ENCODE measurements around the gene PCDHB14.
"Not testable (repeated sequence)": the region's sequence is repeated elsewhere in the genome, so short reads cannot be mapped to it uniquely, and the experiment has no call there.

Gene PCDHB14

DNA sequence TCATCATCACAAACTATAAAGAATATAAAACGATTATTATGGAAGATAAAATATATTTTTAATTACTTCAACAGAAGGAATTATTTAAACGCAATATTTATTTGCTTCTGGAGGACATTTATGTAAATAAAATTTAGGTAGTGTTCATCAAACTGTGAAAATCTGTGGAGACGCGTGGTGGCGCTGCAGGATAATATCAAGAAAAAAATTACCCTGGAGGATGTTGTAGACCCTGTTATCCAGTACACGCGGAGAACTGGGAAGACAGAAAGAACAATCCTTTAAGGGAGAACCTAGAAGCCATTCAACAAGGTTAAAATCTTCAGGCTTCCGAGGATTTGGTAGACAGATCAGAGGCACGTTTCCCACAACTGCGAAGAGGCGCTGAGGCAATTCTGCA is 14.7 kb upstream of the PCDHB14 start, which contains the start of gene PCDHB12:
PCDHB12 (plus strand) TSS at position 242 of the 400 bp plus-strand sequence. CDS start 189 bp downstream, outside the sequence.
- no peak within 1 kb of the TSS for H3K4me3 ChIP-seq (ENCODE audit: low read depth, low read length)
- no peak for DNase-seq (ENCODE audit: low read depth, low spot score)
- in situ Hi-C loops (cut with HindIII; ENCODE audit: low sequenced_read_pairs) = no loop called here
- TF ChIP-seq, protein P1, sequence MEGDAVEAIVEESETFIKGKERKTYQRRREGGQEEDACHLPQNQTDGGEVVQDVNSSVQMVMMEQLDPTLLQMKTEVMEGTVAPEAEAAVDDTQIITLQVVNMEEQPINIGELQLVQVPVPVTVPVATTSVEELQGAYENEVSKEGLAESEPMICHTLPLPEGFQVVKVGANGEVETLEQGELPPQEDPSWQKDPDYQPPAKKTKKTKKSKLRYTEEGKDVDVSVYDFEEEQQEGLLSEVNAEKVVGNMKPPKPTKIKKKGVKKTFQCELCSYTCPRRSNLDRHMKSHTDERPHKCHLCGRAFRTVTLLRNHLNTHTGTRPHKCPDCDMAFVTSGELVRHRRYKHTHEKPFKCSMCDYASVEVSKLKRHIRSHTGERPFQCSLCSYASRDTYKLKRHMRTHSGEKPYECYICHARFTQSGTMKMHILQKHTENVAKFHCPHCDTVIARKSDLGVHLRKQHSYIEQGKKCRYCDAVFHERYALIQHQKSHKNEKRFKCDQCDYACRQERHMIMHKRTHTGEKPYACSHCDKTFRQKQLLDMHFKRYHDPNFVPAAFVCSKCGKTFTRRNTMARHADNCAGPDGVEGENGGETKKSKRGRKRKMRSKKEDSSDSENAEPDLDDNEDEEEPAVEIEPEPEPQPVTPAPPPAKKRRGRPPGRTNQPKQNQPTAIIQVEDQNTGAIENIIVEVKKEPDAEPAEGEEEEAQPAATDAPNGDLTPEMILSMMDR (IDR thresholded peaks at IDR 0.05; ENCODE audit: low read depth, low read length) = no peak

DNA sequence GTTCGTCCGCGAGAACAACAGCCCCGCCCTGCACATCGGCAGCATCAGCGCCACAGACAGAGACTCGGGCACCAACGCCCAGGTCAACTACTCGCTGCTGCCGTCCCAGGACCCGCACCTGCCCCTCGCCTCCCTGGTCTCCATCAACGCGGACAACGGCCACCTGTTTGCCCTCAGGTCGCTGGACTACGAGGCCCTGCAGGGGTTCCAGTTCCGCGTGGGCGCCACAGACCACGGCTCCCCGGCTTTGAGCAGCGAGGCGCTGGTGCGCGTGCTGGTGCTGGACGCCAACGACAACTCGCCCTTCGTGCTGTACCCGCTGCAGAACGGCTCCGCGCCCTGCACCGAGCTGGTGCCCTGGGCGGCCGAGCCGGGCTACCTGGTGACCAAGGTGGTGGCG is 12.9 kb upstream of the PCDHB14 start:
- H3K4me3 ChIP-seq (ENCODE audit: low read depth, low read length); DNase-seq (ENCODE audit: low read depth, low spot score); in situ Hi-C loops (cut with HindIII; ENCODE audit: low sequenced_read_pairs): not testable (repeated sequence)

DNA sequence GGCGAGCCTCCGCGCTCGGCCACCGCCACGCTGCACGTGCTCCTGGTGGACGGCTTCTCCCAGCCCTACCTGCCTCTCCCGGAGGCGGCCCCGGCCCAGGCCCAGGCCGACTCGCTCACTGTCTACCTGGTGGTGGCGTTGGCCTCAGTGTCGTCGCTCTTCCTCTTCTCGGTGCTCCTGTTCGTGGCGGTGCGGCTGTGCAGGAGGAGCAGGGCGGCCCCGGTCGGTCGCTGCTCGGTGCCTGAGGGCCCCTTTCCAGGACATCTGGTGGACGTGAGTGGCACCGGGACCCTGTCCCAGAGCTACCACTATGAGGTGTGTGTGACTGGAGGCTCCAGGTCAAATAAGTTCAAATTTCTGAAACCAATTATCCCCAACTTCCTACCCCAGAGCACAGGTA is 12.3 kb upstream of the PCDHB14 start:
- in situ Hi-C loops (cut with HindIII; ENCODE audit: low sequenced_read_pairs); DNase-seq (ENCODE audit: low read depth, low spot score); H3K4me3 ChIP-seq (ENCODE audit: low read depth, low read length): not testable (repeated sequence)

DNA sequence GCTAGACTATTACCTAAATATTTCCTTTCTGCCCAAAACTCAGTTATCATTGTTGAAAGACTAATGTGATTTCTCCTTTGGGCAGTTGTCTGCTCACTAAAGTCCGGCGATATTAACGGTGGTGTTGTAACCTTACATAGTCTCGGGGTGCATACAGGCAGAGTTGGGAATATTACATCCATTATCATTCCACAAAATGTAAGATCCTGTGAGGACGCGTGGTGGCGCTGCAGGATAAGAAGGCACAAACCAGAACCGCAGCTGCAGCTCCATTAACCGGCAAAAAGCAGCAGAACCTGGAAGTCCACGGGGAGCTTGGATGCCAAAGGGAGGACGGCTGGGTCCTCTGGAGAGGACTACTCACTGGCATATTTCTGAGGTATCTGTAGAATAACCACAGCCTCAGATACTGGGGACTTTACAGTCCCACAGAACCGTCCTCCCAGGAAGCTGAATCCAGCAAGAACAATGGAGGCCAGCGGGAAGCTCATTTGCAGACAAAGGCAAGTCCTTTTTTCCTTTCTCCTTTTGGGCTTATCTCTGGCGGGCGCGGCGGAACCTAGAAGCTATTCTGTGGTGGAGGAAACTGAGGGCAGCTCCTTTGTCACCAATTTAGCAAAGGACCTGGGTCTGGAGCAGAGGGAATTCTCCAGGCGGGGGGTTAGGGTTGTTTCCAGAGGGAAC is 9.3 kb upstream of the PCDHB14 start, which contains the start of gene PCDHB13:
PCDHB13 (plus strand) TSS at position 264 of the 684 bp plus-strand sequence; CDS start at position 469, 205 bp downstream.
- H3K4me3 ChIP-seq (ENCODE audit: low read depth, low read length); DNase-seq (ENCODE audit: low read depth, low spot score); in situ Hi-C loops (cut with HindIII; ENCODE audit: low sequenced_read_pairs): not testable (repeated sequence)

DNA sequence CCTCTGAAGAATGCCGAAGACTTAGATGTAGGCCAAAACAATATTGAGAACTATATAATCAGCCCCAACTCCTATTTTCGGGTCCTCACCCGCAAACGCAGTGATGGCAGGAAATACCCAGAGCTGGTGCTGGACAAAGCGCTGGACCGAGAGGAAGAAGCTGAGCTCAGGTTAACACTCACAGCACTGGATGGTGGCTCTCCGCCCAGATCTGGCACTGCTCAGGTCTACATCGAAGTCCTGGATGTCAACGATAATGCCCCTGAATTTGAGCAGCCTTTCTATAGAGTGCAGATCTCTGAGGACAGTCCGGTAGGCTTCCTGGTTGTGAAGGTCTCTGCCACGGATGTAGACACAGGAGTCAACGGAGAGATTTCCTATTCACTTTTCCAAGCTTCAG is 8.6 kb upstream of the PCDHB14 start:
- H3K4me3 ChIP-seq (ENCODE audit: low read depth, low read length); DNase-seq (ENCODE audit: low read depth, low spot score); in situ Hi-C loops (cut with HindIII; ENCODE audit: low sequenced_read_pairs): not testable (repeated sequence)

DNA sequence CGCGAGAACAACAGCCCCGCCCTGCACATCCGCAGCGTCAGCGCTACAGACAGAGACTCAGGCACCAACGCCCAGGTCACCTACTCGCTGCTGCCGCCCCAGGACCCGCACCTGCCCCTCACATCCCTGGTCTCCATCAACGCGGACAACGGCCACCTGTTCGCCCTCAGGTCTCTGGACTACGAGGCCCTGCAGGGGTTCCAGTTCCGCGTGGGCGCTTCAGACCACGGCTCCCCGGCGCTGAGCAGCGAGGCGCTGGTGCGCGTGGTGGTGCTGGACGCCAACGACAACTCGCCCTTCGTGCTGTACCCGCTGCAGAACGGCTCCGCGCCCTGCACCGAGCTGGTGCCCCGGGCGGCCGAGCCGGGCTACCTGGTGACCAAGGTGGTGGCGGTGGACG is 7.6 kb upstream of the PCDHB14 start:
- DNase-seq (ENCODE audit: low read depth, low spot score); H3K4me3 ChIP-seq (ENCODE audit: low read depth, low read length); in situ Hi-C loops (cut with HindIII; ENCODE audit: low sequenced_read_pairs): not testable (repeated sequence)

DNA sequence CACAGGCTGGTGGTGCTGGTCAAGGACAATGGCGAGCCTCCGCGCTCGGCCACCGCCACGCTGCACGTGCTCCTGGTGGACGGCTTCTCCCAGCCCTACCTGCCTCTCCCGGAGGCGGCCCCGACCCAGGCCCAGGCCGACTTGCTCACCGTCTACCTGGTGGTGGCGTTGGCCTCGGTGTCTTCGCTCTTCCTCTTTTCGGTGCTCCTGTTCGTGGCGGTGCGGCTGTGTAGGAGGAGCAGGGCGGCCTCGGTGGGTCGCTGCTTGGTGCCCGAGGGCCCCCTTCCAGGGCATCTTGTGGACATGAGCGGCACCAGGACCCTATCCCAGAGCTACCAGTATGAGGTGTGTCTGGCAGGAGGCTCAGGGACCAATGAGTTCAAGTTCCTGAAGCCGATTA is 7.1 kb upstream of the PCDHB14 start:
- DNase-seq (ENCODE audit: low read depth, low spot score); H3K4me3 ChIP-seq (ENCODE audit: low read depth, low read length); in situ Hi-C loops (cut with HindIII; ENCODE audit: low sequenced_read_pairs): not testable (repeated sequence)

DNA sequence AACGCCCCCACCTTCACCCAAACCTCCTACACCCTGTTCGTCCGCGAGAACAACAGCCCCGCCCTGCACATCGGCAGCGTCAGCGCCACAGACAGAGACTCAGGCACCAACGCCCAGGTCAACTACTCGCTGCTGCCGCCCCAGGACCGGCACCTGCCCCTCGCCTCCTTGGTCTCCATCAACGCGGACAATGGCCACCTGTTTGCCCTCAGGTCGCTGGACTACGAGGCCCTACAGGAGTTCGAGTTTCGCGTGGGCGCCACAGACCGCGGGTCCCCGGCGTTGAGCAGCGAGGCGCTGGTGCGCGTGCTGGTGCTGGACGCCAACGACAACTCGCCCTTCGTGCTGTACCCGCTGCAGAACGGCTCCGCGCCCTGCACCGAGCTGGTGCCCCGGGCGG is 1.7 kb downstream of the PCDHB14 start:
- H3K4me3 ChIP-seq (ENCODE audit: low read depth, low read length); DNase-seq (ENCODE audit: low read depth, low spot score); in situ Hi-C loops (cut with HindIII; ENCODE audit: low sequenced_read_pairs): not testable (repeated sequence)

DNA sequence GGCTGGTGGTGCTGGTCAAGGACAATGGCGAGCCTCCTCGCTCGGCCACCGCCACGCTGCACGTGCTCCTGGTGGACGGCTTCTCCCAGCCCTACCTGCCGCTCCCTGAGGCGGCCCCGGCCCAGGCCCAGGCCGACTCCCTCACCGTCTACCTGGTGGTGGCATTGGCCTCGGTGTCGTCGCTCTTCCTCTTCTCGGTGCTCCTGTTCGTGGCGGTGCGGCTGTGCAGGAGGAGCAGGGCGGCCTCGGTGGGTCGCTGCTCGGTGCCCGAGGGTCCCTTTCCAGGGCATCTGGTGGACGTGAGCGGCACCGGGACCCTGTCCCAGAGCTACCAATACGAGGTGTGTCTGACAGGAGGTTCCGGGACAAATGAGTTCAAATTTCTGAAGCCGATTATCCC is 2.3 kb downstream of the PCDHB14 start:
- H3K4me3 ChIP-seq (ENCODE audit: low read depth, low read length); DNase-seq (ENCODE audit: low read depth, low spot score); in situ Hi-C loops (cut with HindIII; ENCODE audit: low sequenced_read_pairs): not testable (repeated sequence)

DNA sequence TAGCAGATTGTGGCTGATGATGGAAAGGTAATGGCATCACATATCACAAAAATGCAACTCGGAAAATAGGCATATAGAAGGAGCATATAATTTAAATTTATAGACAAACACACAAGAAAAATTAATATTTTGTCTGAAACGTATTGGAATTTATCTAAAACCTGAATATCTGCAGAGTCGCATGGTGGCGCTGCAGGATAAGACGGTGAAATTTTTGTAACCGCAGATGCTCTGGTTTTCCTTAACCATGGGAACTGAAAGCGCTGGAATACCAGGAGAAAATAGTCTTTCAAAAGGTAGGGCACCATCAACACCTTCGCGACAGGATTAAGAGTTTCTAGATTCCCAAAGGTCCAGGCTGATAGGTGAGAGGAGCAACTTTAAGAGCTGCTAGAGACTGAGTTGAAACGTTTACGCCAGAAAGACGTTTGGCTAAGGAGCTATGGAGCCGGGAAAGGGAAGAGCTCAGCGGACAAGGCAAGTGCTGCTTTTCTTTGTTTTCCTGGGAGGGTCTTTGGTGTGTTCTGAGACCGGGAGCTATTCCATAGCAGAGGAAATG is 11.0 kb downstream of the PCDHB14 start:
- no peak overlapping the region for H3K4me3 ChIP-seq (ENCODE audit: low read depth, low read length)
- TF ChIP-seq, protein P1 (IDR thresholded peaks at IDR 0.05; ENCODE audit: low read depth, low read length) = peak; percentile 4
- in situ Hi-C loops (cut with HindIII; ENCODE audit: low sequenced_read_pairs) = no loop called here
- no peak for DNase-seq (ENCODE audit: low read depth, low spot score)

DNA sequence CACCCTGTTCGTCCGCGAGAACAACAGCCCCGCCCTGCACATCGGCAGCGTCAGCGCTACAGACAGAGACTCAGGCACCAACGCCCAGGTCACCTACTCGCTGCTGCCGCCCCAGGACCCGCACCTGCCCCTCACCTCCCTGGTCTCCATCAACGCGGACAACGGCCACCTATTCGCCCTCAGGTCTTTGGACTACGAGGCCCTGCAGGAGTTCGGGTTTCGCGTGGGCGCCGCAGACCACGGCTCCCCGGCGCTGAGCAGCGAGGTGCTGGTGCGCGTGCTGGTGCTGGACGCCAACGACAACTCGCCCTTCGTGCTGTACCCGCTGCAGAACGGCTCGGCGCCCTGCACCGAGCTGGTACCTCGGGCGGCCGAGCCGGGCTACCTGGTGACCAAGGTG is 12.8 kb downstream of the PCDHB14 start:
- H3K4me3 ChIP-seq (ENCODE audit: low read depth, low read length); DNase-seq (ENCODE audit: low read depth, low spot score); in situ Hi-C loops (cut with HindIII; ENCODE audit: low sequenced_read_pairs): not testable (repeated sequence)

Measured in astrocyte of the spinal cord (primary cell).